ENCODE results near the gene RAB19.
"Not testable (repeated sequence)": the region's sequence is repeated elsewhere in the genome, so short reads cannot be mapped to it uniquely, and the experiment has no call there.

Gene RAB19

DNA sequence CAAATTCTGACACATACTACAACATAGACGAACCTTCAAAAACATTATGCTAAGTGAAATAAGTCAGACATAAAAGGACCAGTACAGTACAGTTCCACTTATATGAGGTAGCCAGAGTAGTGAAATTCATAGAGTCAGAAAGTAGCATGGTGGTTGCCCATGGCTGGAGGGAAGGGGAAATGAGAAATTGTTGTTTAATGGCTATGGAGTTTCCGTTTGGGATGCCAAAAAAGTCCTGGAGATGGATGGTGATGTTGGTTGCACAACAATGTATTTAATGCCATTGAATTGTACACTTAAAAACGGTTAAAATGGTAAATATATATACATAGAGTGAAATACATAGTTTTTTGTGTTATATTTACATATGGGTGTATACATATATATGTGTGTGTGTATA lies 3.5 kb upstream of the RAB19 start:
- FAIRE-seq, result no peak
- DNase-seq (ENCODE audit: insufficient read length, low spot score), result no peak

DNA sequence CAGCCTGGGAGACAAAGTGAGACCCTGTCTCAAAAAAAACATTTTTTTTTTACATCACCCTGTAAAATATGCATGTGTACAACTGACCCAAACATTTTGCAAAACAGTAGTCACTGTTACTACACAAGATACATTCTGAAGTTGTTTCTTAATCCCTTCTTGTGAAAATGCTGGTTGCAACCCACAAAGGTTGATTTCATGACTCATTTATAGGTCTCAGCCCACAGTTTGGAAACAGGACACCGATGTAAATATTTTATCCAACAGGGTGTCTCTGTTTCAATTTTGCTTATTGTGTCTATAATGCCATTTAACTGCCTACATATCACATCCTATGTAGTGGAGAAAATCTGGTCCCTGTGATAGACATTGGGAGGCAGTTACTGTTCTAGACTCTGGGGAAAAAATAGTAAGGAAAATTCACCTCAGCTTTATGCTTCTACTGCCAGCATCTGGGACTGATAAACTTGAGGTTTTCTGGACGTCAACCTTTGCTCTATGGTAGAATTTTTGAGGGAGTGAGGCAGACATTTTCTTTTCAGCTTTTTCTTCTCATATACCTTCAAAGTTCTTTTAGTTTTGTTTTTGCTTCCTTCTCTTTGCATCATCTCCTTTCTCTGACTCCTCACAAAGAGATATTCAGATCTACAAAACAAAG lies 1.6 kb upstream of the RAB19 start:
- no peak for FAIRE-seq
- no peak for DNase-seq (ENCODE audit: insufficient read length, low spot score)

DNA sequence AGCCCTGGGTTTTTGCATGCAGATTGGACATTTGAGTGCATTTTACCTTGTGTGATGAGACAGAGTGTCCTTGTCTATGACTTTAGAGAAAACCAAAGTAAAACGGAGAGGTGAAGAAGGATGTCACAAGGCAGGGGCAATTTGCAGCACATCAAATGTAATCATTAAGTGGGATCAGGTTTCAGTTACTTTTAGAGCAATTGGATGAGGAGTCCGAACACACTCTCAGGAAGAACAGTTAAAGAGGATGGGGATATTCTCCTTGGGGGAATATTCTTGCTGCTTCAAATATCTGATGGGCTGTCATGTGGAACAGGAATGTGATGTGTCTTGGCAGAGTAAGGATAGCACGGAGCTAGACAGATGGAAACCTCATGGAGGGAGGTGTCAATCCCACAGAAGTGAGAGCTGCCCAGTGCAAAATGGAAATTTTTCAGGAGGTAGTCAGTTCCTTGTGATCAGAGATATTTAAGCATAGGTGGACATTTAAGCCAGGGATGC lies 757 bp downstream of the RAB19 start:
- no peak for DNase-seq (ENCODE audit: insufficient read length, low spot score)
- FAIRE-seq, result no peak

DNA sequence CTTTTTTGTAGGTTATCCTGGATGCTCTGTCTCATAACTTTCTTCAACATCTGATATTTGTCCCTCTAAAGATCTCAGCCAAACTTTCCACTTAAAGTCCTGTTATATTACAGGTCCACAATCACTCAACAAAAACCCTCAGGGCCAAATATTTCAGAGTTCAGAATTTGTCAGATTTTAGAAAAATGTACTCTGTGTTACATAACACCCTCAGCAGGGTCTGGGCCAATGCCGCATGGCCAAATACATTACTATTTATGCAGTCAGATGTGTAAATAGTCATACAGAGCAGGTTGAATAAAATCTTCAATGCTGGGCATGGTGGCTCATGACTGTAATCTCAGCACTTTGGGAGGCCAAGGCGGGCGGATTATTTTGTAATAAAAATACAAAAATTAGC lies 11.5 kb downstream of the RAB19 start:
- DNase-seq (ENCODE audit: insufficient read length, low spot score) (no peak), FAIRE-seq (no peak)

DNA sequence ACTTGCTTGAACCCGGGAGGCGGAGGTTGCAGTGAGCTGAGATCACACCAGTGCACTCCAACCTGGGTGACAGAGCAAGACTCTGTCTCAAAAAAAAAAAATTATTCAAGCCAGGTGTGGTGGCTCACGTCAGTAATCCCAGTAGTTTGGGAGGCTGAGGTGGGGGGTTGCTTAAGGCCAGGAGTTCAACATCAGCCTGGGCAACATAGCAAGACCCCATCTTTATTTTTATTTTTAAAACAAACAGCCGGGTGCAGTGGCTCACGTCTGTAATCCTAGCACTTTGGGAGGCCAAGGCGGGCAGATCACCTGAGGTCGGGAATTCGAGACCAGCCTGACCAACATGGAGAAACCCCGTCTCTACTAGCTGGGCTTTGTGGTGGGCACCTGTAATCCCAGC lies 12.0 kb downstream of the RAB19 start:
- not testable (repeated sequence) for FAIRE-seq; DNase-seq (ENCODE audit: insufficient read length, low spot score)

DNA sequence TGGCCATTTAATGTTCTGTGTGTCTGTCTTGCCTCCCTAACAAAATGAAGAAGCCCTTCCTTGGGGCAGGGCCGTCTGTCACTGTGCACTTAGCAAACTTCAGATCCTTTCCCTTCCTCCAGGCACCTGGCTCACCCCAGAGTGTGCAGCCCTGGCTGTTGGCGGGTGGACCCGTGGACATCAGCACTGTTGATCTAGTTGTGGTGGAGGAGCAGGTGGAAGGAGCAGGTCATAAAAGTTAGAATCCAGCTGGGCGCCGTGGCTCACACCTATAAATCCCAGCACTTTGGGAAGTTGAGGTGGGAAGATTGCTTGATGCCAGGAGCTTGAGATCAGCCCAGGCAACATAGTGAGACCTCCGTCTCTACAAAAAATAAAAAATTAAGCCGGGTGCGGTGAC lies 12.7 kb downstream of the RAB19 start:
- no peak for FAIRE-seq
- DNase-seq (ENCODE audit: insufficient read length, low spot score), result no peak

DNA sequence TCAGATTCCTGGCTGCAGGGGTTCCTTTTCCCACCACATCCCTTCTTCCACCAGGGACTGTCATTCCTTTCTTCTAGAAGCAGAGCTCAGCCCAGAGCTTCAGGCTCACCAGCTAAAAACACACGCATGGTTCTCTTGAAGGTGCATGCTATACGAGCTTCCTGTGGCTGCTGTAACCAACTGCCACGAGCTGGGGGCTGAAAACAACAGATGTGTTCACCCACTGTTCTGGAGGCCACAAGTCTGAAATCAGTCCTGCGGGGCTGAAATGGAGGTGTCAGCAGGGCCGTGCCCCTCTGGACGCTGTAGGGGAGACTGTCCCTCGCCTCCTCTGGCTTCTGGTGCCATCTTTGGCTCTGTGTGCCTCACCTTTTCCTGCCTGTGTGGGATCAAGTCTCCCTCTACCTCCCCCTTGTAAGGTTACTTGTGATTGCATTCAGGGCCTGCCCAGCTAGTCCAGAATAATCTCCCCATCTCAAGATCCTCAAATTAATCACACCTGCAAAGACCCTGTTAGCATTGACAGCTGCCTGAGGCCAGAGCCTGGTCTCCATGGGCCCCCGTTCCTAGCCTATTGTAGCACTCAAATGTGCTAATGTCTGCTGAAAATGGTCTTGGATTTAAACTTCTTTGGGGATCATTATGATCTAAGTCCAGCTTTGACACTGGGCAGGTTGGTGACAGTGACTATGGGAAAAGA lies 13.7 kb downstream of the RAB19 start:
- DNase-seq (ENCODE audit: insufficient read length, low spot score) (no peak), FAIRE-seq (no peak)

DNA sequence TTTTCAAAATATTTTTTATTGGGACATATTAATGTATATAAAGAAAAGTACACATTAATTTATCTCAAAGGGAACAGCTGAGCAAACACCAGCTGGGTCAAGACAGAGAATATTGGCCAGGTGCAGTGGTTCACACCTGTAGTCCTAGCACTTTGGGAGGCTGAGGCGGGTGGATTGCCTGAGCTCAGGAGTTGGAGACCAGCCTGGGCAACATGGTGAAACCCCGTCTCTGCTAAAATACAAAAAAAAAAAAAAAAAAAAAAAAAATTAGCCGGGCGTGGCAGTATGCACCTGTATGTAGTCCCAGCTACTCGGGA lies 14.3 kb downstream of the RAB19 start:
- DNase-seq (ENCODE audit: insufficient read length, low spot score); FAIRE-seq: not testable (repeated sequence)

DNA sequence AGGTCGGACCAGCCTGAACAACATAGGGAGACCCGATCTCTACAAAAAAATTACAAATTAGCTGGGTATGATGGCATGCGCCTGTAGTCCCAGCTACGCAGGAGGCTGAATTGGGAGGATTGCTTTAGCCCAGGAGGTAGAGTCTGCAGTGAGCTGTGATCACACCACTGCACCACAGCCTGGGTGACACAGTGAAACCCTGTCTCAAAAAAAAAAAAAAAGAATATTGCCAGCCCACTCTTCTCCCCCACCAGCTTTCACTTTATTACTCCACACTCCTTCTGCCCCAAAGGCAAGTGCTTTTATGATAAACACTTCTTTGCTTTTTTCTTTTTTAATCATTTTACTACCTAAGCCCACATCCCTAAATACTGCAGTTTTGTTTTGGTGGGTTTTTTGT lies 14.8 kb downstream of the RAB19 start:
- no peak for FAIRE-seq
- no peak for DNase-seq (ENCODE audit: insufficient read length, low spot score)

DNA sequence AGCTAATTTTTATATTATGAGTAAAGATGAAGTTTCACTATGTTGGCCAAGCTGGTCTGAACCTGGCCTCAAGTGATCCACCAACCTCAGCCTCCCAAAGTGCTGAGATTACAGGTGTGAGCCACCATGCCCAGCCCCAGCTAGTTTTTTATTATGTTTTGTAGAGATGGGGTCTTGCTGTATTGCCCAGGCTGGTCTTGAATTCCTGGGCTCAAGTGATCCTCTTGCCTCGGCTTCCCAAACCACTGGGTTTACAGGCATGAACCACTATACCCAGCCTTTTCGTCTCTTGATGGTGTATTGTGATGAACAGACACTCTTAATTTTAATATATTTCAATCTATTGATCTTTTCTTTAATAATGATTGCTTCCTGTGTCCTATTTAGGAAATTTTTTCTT lies 17.7 kb downstream of the RAB19 start:
- DNase-seq (ENCODE audit: insufficient read length, low spot score) (no peak), FAIRE-seq (no peak)

DNA sequence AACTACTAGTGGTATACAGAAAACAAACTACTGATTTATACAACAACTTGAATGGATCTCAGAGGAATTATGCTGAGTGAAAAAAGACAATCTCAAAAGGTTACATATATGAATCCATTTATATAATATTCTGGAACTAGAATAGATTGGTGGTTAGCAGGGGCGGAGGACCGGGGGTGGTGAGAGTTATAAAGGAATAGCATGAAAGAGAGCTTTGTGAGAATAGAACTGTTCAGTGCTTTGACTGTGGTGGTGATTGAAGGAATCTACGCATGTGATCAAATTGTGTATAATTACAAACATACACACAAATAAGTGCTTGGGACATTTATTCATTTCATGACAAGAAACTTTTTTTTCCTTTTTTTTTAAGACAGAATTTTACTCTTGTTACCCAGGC lies 19.6 kb downstream of the RAB19 start:
- FAIRE-seq, result no peak

DNA sequence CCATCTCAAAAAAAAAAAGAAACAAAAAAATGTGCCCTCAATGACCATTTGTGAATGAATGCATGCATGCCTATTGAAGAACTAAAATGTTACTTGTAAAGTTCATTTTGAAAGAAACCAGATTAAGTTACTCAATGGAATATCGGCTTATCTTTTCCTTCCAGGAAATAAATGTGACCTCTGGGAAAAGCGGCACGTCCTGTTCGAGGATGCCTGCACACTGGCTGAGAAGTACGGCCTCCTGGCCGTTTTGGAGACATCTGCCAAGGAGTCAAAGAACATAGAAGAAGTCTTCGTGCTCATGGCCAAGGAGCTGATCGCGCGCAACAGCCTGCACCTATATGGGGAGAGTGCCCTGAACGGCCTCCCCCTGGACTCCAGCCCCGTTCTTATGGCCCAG lies 21.9 kb downstream of the RAB19 start:
- FAIRE-seq, result no peak
- no peak for DNase-seq (ENCODE audit: insufficient read length, low spot score)

More for the DNA sequence above, 19.6 kb downstream of the RAB19 start:
- no peak for DNase-seq (ENCODE audit: insufficient read length, low spot score)

DNA sequence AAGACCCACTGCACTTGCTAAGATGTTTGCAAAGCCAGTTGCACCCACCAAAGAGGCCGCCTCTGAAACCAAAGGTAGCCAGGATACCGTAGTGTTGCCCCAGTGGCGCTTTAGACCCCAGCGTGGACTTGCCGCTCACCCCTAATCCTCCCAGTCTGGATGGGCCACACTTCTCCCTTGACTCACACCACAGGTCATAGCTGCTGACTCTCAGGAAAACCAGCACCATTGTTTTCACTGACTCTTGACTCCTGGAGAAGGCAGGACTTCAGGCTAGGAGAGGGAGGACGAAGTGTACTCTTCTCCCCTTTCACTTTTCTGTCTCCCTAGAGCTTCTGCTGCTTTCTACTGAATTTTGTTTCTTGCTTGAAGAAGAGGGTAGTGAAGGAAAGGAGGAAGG lies 22.3 kb downstream of the RAB19 start:
- no peak for DNase-seq (ENCODE audit: insufficient read length, low spot score)
- FAIRE-seq, result no peak

DNA sequence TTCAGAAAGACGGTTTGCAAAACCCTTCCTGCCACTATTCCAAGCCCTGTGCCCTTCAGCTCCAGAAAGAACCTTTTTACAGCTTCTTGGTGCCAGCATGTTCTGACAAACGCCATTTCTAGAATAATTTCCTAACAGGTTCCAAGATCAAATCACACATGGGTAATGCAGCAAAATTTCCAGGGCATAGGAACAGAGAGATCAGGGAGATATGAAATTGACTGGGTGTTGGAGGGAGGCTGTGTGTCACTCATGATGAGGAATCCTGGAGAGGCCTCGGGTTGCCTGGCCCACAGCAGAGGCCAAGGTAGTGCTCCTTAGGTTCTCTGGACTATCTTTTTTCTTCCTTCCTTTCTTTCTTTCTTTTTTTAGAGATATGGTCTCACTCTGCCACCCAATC lies 29.5 kb downstream of the RAB19 start:
- no peak for DNase-seq (ENCODE audit: insufficient read length, low spot score)
- no peak for FAIRE-seq

DNA sequence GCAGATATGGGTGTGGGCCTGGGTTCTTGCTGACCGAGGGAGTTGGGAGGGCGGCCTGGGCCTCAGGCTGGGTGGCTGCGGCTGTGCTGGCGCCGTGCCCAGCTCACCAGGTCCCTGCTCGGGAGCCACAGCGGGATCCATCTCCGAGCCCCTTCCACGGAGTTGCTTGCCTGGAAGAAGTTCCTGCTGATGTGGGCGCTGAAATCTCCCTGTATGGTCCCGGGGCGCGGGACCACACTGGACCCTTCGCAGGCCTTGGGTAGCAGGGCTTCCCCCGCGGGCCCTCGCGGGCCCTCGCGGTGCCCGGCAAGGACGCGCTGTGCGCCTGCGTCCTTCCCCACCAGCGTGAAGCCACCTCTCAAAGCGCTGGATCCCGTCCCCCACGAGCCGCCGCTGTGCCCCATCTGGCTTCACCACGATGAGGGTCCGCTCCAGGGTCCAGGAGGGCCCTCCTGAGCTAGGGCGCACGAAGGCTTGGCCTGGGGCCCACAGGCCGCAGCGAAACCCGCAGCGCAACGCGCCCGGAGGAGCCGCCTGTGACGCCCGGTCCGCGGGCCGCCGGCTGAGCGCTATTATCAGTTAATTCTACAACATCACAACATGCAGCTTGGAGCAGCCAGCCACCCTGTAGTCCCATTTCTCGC lies 31.5 kb downstream of the RAB19 start:
- DNase-seq (ENCODE audit: insufficient read length, low spot score) (no peak), FAIRE-seq (no peak)

DNA sequence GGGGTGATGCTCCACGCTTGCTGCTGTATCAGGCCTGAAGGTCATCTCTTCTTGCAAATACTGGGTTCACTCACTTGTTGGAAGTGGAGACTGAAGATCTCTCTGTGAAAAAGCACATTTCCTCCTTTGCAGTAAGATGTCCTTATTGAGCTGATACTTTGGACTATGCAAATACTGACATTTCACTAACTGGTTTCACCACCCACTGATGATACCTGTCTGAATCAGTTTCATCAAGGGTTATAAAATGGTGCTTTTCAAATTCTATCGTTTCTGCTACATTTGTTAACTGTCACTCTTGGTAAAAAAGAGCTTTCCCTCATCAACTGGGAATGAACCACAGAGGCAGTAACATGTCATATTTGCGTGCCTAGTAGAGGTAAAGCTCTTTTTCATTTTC lies 35.5 kb downstream of the RAB19 start:
- DNase-seq (ENCODE audit: insufficient read length, low spot score) (peak; percentile 40), FAIRE-seq (peak; percentile 78)

DNA sequence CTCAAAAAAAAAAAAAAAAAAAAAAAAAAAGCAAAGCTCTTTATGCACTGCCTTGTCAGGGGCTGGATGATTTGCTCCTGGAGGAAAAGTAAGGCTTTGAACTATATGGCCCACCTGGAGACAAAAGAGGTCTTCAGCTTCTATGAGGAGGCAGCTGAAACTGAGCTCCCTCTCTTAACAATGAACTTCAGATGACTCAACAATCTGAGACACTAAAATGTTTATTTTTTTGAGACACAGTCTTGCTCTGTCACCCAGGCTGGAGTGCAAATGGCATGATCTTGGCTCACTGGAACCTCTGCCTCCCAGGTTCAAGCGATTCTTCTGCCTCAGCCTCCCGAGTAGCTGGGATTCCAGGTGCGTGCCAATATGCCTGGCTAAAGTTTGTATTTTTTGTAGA lies 36.7 kb downstream of the RAB19 start:
- FAIRE-seq, result no peak
- DNase-seq (ENCODE audit: insufficient read length, low spot score), result no peak

DNA sequence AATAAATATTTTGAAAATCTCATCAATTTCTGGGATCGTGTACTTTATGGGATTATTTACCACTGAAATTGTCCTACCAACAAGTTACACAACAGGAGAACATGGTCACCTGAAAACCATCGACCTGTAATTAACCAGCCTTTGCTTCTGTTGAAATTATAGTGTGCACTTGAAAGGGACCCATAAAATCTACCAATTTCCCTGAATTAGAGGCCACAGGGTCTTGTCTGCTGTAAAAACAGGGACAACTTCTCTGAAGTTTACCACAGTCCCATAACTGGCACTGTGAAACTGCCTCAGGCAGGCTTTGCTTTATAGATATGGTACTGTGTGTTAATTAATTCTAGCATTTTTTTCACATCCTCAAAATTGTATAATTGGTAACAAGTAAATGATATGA lies 37.7 kb downstream of the RAB19 start:
- DNase-seq (ENCODE audit: insufficient read length, low spot score) (no peak), FAIRE-seq (no peak)

DNA sequence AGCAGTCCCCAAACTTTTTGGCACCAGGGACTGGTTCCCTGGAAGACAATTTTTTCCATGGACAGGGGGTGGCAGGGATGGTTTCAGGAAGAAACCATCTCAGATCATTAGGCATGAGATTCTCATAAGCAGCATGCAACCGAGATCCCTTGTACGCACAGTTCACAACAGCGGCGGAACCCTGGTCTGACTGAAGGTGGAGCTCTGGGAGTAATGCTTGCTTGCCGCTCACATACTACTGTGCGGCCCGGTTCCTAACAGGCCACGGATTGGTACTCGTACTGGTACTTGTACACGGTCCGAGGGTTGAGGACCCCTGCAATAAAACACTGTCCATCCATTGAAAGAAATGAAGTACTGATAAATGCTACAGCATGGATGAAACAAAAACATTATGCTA lies 42.6 kb downstream of the RAB19 start:
- FAIRE-seq (no peak), DNase-seq (ENCODE audit: insufficient read length, low spot score) (no peak)

DNA sequence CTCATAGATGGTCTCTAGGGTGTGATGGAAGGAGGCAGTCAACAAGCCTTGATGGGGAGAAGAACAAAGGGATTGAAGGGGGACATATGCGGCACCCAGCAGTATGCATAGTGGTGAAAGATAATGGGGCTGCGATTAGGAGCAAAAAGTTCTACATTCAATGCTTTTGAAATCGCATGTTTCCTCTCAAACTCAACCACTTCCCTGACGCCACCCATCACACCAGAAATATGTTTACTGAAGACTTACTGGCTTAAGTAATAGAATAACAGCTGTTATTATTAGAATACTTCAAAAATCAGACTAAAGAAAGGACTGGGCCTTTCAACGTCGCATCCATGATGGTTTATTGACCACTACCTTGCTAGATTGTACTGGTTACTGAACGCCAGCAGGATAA lies 44.0 kb downstream of the RAB19 start:
- FAIRE-seq (no peak), DNase-seq (ENCODE audit: insufficient read length, low spot score) (no peak)

DNA sequence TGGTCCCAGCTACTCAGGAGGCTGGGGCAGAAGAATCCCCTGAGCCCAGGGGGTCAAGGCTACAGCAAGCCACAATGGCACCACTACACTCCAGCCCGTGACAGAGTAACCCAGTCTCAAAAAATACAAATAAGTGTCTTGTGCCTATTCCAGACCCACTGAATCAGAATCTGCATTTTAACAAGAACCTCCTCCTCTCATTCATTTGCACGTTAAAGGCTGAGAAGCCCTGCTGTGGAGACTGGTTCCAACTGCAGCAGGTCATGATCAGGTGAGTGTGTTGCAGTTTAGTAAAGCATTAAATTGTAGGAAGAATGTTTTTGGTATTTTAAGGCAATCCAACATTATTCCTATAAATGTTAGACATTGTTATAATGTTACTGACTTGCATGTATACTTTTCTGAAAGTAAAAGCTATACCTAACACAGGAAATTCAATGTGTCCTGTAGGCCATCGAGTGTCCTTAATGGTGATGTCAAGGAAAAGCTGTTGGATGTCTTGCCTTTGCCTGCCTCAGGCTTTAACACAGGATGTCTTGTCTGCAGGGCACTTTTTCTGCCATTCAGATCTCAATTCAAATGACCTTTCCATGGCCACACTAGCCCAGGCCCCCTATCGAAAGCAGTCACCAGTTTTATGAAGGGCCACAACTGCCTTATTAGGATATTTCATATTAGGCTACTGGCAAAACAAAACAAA lies 45.1 kb downstream of the RAB19 start:
- FAIRE-seq (no peak), DNase-seq (ENCODE audit: insufficient read length, low spot score) (no peak)

DNA sequence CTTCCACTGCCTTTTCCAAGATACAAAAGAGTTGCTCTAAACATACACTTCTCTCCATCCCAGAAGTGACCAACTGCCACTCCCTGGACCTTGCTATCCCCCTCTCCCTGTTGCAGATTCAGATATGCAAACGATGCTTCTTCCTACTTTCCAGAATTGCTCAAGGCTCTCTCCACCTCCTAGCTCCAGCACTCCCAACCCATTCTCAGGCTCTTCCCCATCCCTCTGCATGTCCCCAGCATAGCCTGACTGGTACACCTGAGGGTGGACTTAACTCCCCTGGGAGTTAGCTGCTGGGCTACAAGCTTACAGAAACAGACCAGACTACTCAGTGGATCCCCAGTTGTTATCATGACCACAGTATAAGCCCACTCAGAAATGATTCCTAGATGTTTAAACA lies 47.9 kb downstream of the RAB19 start:
- DNase-seq (ENCODE audit: insufficient read length, low spot score) (no peak), FAIRE-seq (no peak)
